ENCODE results near the gene WDSUB1.

- TF ChIP-seq CTCF (IDR thresholded peaks at IDR 0.05; ENCODE audit: poor library complexity) (no peak), EZH2 (IDR thresholded peaks at IDR 0.05; ENCODE audit: borderline replicate concordance) (no peak)
Measured at GRCh38 chr2:159283529-159283928, 3.0 kb downstream of the WDSUB1 start.
